ENCODE data around the gene RNF41.

The RNF41 gene

GRCh38 chr12:56241424-56242303 lies 19.9 kb upstream of the RNF41 start:
- no peak for TF ChIP-seq CTCF (conservative IDR thresholded peaks at IDR 0.05)
- no peak overlapping the region for H3K27ac ChIP-seq

GRCh38 chr12:56237552-56237951 lies 15.8 kb upstream of the RNF41 start:
- H3K27ac ChIP-seq: no peak overlapping the region
- no peak for TF ChIP-seq CTCF (conservative IDR thresholded peaks at IDR 0.05)

- no peak overlapping the region for H3K27ac ChIP-seq
- no peak for TF ChIP-seq CTCF (conservative IDR thresholded peaks at IDR 0.05)
Measured at GRCh38 chr12:56236985-56237384, 15.3 kb upstream of the RNF41 start.

- no peak overlapping the region for H3K27ac ChIP-seq
- TF ChIP-seq CTCF (conservative IDR thresholded peaks at IDR 0.05): no peak
Measured at GRCh38 chr12:56236091-56236490, 14.4 kb upstream of the RNF41 start.

GRCh38 chr12:56234746-56235436 lies 13.2 kb upstream of the RNF41 start:
- no peak overlapping the region for H3K27ac ChIP-seq
- TF ChIP-seq CTCF (conservative IDR thresholded peaks at IDR 0.05): no peak

- no peak overlapping the region for H3K27ac ChIP-seq
- no peak for TF ChIP-seq CTCF (conservative IDR thresholded peaks at IDR 0.05)
Measured at GRCh38 chr12:56231184-56231582, 9.5 kb upstream of the RNF41 start.

GRCh38 chr12:56230432-56231183 lies 8.9 kb upstream of the RNF41 start:
- no peak overlapping the region for H3K27ac ChIP-seq

More at GRCh38 chr12:56230432-56231183, 8.9 kb upstream of the RNF41 start:
- no peak for TF ChIP-seq CTCF (conservative IDR thresholded peaks at IDR 0.05)
